ENCODE measurements around the gene UPP2.

Gene UPP2

DNA sequence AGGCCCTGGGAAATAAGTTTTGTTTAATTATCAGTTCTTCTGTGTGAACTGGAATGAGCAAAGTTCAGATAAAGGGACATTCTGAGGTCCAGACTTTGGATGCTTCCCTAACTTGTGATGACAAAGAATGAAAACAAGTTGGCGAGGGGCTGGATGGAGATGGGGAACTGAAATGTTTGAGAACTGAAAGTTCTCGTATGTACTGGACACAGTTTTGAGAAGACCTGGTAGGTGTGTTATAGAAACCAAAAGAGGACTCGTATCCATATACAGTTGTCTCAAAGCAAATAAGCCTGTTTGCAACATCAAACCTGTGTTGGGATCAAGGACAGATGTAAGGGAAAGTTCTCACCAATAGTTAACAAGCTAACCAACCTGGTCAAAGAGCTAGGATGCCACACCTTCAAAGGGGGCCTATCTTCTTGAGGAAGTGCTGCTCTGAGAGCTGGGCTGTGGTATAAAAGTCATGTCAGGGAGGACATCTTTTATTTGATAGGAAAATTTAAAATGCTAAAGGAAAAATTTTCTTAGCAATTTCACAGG is at the start of gene UPP2:
TSS of gene UPP2 (plus strand) at position 493 of the 543 bp plus-strand sequence. CDS start 188 bp downstream, outside the sequence.
- Histone ChIP-seq H3K4me3 (ENCODE audit: severe bottlenecking) (no peak within 1 kb of the TSS), H3K27ac (ENCODE audit: poor library complexity, severe bottlenecking) (no peak within 1 kb of the TSS), H3K27me3 (ENCODE audit: insufficient read depth, poor library complexity, severe bottlenecking) (no peaks in the 10 kb centered on the region), H3K36me3 (ENCODE audit: low read depth) (no peaks in the 10 kb centered on the region), H3K9me3 (ENCODE audit: severe bottlenecking) (no peaks in the 10 kb centered on the region), H3K4me1 (ENCODE audit: insufficient read depth, poor library complexity, severe bottlenecking) (peaks cover 3% of the 10 kb centered on the region)
- no peak for ATAC-seq (ENCODE audit: low read depth)
- no peak for DNase-seq (ENCODE audit: low spot score)
- TF ChIP-seq, protein P1, sequence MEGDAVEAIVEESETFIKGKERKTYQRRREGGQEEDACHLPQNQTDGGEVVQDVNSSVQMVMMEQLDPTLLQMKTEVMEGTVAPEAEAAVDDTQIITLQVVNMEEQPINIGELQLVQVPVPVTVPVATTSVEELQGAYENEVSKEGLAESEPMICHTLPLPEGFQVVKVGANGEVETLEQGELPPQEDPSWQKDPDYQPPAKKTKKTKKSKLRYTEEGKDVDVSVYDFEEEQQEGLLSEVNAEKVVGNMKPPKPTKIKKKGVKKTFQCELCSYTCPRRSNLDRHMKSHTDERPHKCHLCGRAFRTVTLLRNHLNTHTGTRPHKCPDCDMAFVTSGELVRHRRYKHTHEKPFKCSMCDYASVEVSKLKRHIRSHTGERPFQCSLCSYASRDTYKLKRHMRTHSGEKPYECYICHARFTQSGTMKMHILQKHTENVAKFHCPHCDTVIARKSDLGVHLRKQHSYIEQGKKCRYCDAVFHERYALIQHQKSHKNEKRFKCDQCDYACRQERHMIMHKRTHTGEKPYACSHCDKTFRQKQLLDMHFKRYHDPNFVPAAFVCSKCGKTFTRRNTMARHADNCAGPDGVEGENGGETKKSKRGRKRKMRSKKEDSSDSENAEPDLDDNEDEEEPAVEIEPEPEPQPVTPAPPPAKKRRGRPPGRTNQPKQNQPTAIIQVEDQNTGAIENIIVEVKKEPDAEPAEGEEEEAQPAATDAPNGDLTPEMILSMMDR (IDR thresholded peaks at IDR 0.05; ENCODE audit: poor library complexity, severe bottlenecking), result no peak

DNA sequence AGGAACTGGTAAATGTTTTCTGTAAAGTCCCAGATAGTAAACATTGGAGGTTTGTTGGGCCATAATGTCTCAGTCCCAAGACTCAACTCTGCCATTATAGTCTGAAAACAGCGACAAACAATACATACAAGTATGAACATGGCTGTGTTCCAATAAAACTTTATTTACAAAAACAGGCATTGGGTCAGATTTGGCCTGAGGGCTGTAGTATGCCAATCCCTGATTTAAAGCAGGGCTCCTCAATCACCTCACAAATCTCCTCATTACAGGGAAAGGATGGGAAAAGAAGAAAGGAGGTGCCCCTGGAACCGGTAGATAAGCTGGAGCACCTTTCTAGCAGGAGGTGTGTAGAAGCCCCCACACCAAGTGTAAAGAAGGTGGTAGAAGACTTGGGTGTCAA is 48.9 kb upstream of the UPP2 start:
- H3K27ac ChIP-seq (ENCODE audit: poor library complexity, severe bottlenecking), result no peak overlapping the region
- ATAC-seq (ENCODE audit: low read depth), result no peak
- no peak overlapping the region for H3K4me3 ChIP-seq (ENCODE audit: severe bottlenecking)
- TF ChIP-seq, protein P1 (IDR thresholded peaks at IDR 0.05; ENCODE audit: poor library complexity, severe bottlenecking), result no peak
- no peaks in the 10 kb centered on the region for H3K36me3 ChIP-seq (ENCODE audit: low read depth)
- DNase-seq (ENCODE audit: low spot score), result no peak
- H3K27me3 ChIP-seq (ENCODE audit: insufficient read depth, poor library complexity, severe bottlenecking), result no peaks in the 10 kb centered on the region
- no peaks in the 10 kb centered on the region for H3K4me1 ChIP-seq (ENCODE audit: insufficient read depth, poor library complexity, severe bottlenecking)
- H3K9me3 ChIP-seq (ENCODE audit: severe bottlenecking), result no peaks in the 10 kb centered on the region

DNA sequence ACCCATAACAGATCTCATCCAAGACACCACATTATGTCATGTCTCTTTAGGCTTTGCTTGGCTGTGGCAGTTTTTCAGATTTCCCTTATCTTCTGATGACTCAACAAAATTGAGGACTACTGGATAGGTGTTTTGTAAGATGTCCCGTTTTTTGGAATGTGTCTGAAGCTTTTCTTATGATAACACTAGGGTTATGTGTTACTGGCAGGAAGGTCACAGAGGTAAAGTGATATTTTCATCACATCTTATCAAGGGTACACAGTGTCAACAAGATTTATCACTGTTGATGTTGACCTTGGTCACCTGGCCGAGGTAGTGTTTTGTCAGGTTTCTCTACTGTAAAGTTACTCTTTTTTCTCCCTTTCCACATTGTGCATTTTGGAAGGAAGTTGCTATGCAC is 44.8 kb upstream of the UPP2 start:
- no peaks in the 10 kb centered on the region for H3K9me3 ChIP-seq (ENCODE audit: severe bottlenecking)
- no peaks in the 10 kb centered on the region for H3K36me3 ChIP-seq (ENCODE audit: low read depth)
- H3K27me3 ChIP-seq (ENCODE audit: insufficient read depth, poor library complexity, severe bottlenecking), result no peaks in the 10 kb centered on the region
- no peak for ATAC-seq (ENCODE audit: low read depth)
- TF ChIP-seq, protein P1 (IDR thresholded peaks at IDR 0.05; ENCODE audit: poor library complexity, severe bottlenecking), result no peak
- H3K4me3 ChIP-seq (ENCODE audit: severe bottlenecking), result no peak overlapping the region
- DNase-seq (ENCODE audit: low spot score), result no peak
- H3K27ac ChIP-seq (ENCODE audit: poor library complexity, severe bottlenecking), result no peak overlapping the region
- no peaks in the 10 kb centered on the region for H3K4me1 ChIP-seq (ENCODE audit: insufficient read depth, poor library complexity, severe bottlenecking)

DNA sequence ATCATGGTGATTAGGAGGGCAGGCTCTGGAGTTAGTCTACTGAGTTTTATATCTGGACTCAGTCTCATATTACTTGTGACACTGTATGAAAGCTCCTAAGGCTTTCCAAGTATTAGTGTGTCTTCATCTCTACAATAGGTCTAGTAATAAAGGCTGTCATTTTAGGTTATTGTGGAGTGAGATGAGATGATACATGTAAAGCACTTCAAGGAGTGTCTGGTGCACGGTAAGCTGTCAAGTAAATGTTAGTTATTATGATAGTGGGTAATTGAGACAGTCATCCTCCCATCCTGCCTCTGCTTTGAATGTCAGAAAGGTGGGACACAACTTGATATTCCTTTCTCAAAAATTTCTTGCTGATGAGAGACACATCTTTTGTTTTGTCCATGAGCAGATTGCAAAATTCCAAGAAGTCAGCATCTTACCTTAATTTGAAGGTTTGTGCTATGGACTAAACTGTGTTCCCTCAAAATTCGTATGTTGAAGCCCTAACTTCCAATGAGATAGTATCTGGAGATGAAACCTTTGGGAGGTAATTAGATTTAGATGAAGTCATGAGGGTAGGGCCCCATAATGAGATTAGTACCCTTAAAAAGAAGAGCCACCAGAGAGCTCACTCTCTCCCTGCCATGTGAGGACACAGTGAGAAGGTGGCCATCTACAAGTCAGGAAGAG is 41.4 kb upstream of the UPP2 start:
- H3K9me3 ChIP-seq (ENCODE audit: severe bottlenecking), result no peaks in the 10 kb centered on the region
- H3K4me1 ChIP-seq (ENCODE audit: insufficient read depth, poor library complexity, severe bottlenecking), result no peaks in the 10 kb centered on the region
- H3K36me3 ChIP-seq (ENCODE audit: low read depth), result no peaks in the 10 kb centered on the region
- no peak overlapping the region for H3K4me3 ChIP-seq (ENCODE audit: severe bottlenecking)
- no peak overlapping the region for H3K27ac ChIP-seq (ENCODE audit: poor library complexity, severe bottlenecking)
- TF ChIP-seq, protein P1 (IDR thresholded peaks at IDR 0.05; ENCODE audit: poor library complexity, severe bottlenecking), result no peak
- no peaks in the 10 kb centered on the region for H3K27me3 ChIP-seq (ENCODE audit: insufficient read depth, poor library complexity, severe bottlenecking)
- ATAC-seq (ENCODE audit: low read depth), result no peak
- no peak for DNase-seq (ENCODE audit: low spot score)

DNA sequence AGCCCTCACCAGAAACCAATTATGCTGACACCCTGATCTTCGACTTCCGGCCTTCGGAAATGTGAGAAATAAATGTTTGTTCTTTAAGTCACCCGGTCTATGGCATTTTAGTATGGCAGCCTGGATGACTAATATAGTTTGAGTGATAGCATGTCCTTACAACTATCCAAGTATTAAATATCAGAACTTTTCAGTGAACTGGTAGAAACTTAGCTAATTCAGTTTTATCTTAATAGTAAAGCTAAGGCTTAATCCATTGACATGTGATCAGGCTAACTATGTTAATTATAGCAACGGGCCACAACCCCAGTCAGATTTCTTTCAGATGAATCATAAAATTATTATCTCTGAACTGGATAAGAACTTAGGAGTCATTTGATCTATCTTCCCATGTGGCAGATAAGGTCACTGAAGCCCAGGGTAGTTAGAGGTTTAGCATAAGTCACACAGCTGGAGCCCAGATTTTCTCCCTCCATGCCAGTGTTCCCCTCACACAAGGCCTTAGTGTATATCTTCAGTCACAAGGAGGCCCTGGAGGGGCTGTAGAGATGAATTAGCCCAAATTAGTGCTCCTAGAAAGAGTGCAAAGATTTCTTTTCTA is 40.7 kb upstream of the UPP2 start:
- ATAC-seq (ENCODE audit: low read depth) (no peak), DNase-seq (ENCODE audit: low spot score) (no peak)
- Histone ChIP-seq H3K4me1 (ENCODE audit: insufficient read depth, poor library complexity, severe bottlenecking) (no peaks in the 10 kb centered on the region), H3K27me3 (ENCODE audit: insufficient read depth, poor library complexity, severe bottlenecking) (no peaks in the 10 kb centered on the region), H3K27ac (ENCODE audit: poor library complexity, severe bottlenecking) (no peak overlapping the region), H3K36me3 (ENCODE audit: low read depth) (no peaks in the 10 kb centered on the region), H3K4me3 (ENCODE audit: severe bottlenecking) (no peak overlapping the region), H3K9me3 (ENCODE audit: severe bottlenecking) (no peaks in the 10 kb centered on the region)
- TF ChIP-seq, protein P1 (IDR thresholded peaks at IDR 0.05; ENCODE audit: poor library complexity, severe bottlenecking), result no peak

Measured in RWPE2 (cell line).